Kidney epithelial cell (primary cell): ENCODE results near the gene ZW10. TPM values are rescaled to one million over a fixed set of nuclear protein-coding genes. Genes with fewer than 3 reads are reported as not detected.

Experiments used
- DNase-seq: peaks from one replicate; pipeline ENCODE4 v3.0.0-alpha.2; 2010; ENCODE audit warnings: low read depth
- H3K27me3 ChIP-seq: 2 replicates; pipeline ENCODE4 v1.6.0; 2011; ENCODE audit warnings: low read length; ENCODE audit not compliant: control insufficient read depth, insufficient read depth
- H3K36me3 ChIP-seq: 2 replicates; pipeline ENCODE4 v1.5.1; 2011; ENCODE audit warnings: low read length; ENCODE audit not compliant: control insufficient read depth, insufficient read depth
- H3K4me3 ChIP-seq: 2 replicates; pipeline ENCODE4 v1.5.1; 2011; ENCODE audit warnings: low read depth, mild to moderate bottlenecking, control low read depth, low read length
- total RNA-seq: library from RNA; depleted of rRNA; stranded (reverse); fragments of >200 nt; gene quantifications from 2 replicates; pipeline ENCODE4 v1.2.3, GENCODE V29; 2015
- TF ChIP-seq, protein P1 (sequence below): IDR thresholded peaks from 2 replicates; pipeline ENCODE4 v1.5.1; 2011; ENCODE audit warnings: mild to moderate bottlenecking, moderate library complexity, low read length, control low read depth, inconsistent platforms; ENCODE audit not compliant: insufficient read depth, poor library complexity, severe bottlenecking

Gene ZW10
- total RNA-seq, 1 donor from 2014 or later = 25.2 TPM

GRCh38 chr11:113698515-113698914 is 75.0 kb downstream of the ZW10 start:
- no peak overlapping the region for H3K4me3 ChIP-seq
- H3K27me3 ChIP-seq = no peaks in the 10 kb centered on the region
- no peak for DNase-seq
- no peaks in the 10 kb centered on the region for H3K36me3 ChIP-seq
- TF ChIP-seq, protein P1, sequence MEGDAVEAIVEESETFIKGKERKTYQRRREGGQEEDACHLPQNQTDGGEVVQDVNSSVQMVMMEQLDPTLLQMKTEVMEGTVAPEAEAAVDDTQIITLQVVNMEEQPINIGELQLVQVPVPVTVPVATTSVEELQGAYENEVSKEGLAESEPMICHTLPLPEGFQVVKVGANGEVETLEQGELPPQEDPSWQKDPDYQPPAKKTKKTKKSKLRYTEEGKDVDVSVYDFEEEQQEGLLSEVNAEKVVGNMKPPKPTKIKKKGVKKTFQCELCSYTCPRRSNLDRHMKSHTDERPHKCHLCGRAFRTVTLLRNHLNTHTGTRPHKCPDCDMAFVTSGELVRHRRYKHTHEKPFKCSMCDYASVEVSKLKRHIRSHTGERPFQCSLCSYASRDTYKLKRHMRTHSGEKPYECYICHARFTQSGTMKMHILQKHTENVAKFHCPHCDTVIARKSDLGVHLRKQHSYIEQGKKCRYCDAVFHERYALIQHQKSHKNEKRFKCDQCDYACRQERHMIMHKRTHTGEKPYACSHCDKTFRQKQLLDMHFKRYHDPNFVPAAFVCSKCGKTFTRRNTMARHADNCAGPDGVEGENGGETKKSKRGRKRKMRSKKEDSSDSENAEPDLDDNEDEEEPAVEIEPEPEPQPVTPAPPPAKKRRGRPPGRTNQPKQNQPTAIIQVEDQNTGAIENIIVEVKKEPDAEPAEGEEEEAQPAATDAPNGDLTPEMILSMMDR = no peak

- Histone ChIP-seq H3K27me3 (no peaks in the 10 kb centered on the region), H3K4me3 (no peak overlapping the region), H3K36me3 (no peaks in the 10 kb centered on the region)
- TF ChIP-seq, protein P1 = no peak
- no peak for DNase-seq
Measured at GRCh38 chr11:113697756-113698407, 75.6 kb downstream of the ZW10 start.

- DNase-seq = no peak
- Histone ChIP-seq H3K27me3 (no peaks in the 10 kb centered on the region), H3K4me3 (no peak overlapping the region), H3K36me3 (no peaks in the 10 kb centered on the region)
- TF ChIP-seq, protein P1 = no peak
Measured at GRCh38 chr11:113697111-113697510, 76.4 kb downstream of the ZW10 start.

- Histone ChIP-seq H3K27me3 (no peaks in the 10 kb centered on the region), H3K4me3 (no peak overlapping the region), H3K36me3 (no peaks in the 10 kb centered on the region)
- TF ChIP-seq, protein P1 = no peak
- DNase-seq = no peak
Measured at GRCh38 chr11:113695207-113695606, 78.3 kb downstream of the ZW10 start.

- TF ChIP-seq, protein P1 = no peak
- Histone ChIP-seq H3K27me3 (no peaks in the 10 kb centered on the region), H3K4me3 (no peak overlapping the region), H3K36me3 (no peaks in the 10 kb centered on the region)
- no peak for DNase-seq
Measured at GRCh38 chr11:113694390-113694789, 79.1 kb downstream of the ZW10 start.

GRCh38 chr11:113693030-113693429 is 80.5 kb downstream of the ZW10 start:
- H3K4me3 ChIP-seq = no peak overlapping the region
- no peak for DNase-seq
- TF ChIP-seq, protein P1 = no peak

More at GRCh38 chr11:113693030-113693429, 80.5 kb downstream of the ZW10 start:
- Histone ChIP-seq H3K36me3 (no peaks in the 10 kb centered on the region), H3K27me3 (no peaks in the 10 kb centered on the region)
